ENCODE data around the gene CEACAM18.

Gene CEACAM18

GRCh38 chr19:51503896-51504295, 25.6 kb downstream of the CEACAM18 start:
- no peak for DNase-seq (ENCODE audit: low read depth)
- no peak for TF ChIP-seq CTCF (IDR thresholded peaks at IDR 0.05; ENCODE audit: low read depth, low read length, missing control alignments)
- no peak overlapping the region for H3K4me3 ChIP-seq (ENCODE audit: low read depth, low read length)

- no peak for DNase-seq (ENCODE audit: low read depth)
- TF ChIP-seq CTCF (IDR thresholded peaks at IDR 0.05; ENCODE audit: low read depth, low read length, missing control alignments): no peak
- no peak overlapping the region for H3K4me3 ChIP-seq (ENCODE audit: low read depth, low read length)
Observed at GRCh38 chr19:51505904-51506303, 27.6 kb downstream of the CEACAM18 start.

- H3K4me3 ChIP-seq (ENCODE audit: low read depth, low read length): no peak overlapping the region
- no peak for DNase-seq (ENCODE audit: low read depth)
- TF ChIP-seq CTCF (IDR thresholded peaks at IDR 0.05; ENCODE audit: low read depth, low read length, missing control alignments): no peak
Observed at GRCh38 chr19:51507192-51507591, 28.9 kb downstream of the CEACAM18 start.

GRCh38 chr19:51507640-51508058, 29.3 kb downstream of the CEACAM18 start:
- no peak overlapping the region for H3K4me3 ChIP-seq (ENCODE audit: low read depth, low read length)
- no peak for TF ChIP-seq CTCF (IDR thresholded peaks at IDR 0.05; ENCODE audit: low read depth, low read length, missing control alignments)
- DNase-seq (ENCODE audit: low read depth): no peak

GRCh38 chr19:51508059-51508733, 29.9 kb downstream of the CEACAM18 start:
- no peak for TF ChIP-seq CTCF (IDR thresholded peaks at IDR 0.05; ENCODE audit: low read depth, low read length, missing control alignments)
- DNase-seq (ENCODE audit: low read depth): no peak
- H3K4me3 ChIP-seq (ENCODE audit: low read depth, low read length): no peak overlapping the region

- H3K4me3 ChIP-seq (ENCODE audit: low read depth, low read length): no peak overlapping the region
- TF ChIP-seq CTCF (IDR thresholded peaks at IDR 0.05; ENCODE audit: low read depth, low read length, missing control alignments): no peak
- no peak for DNase-seq (ENCODE audit: low read depth)
Observed at GRCh38 chr19:51509823-51510660, 31.7 kb downstream of the CEACAM18 start.

All from GM12864 (cell line).